HEK293 (cell line): ENCODE measurements around the gene PLAU.
A peak's percentile ranks its signal among the peaks of the same experiment; 100 is the strongest.

Source experiments
- GFI1B ChIP-seq: fragments of 450-650 bp; formaldehyde crosslinking; IDR thresholded peaks from 2 replicates; pipeline ENCODE4 v1.5.1; 2016; ENCODE audit warnings: missing biosample characterization, missing genetic modification characterization
- GLI2 ChIP-seq: fragments of 450-650 bp; formaldehyde crosslinking; IDR thresholded peaks from 2 replicates; pipeline ENCODE4; 2017; ENCODE audit warnings: missing biosample characterization, missing genetic modification characterization, low read depth, borderline replicate concordance
- GLI4 ChIP-seq: fragments of 450-650 bp; formaldehyde crosslinking; IDR thresholded peaks from 2 replicates; pipeline ENCODE4 v1.5.1; 2016; ENCODE audit warnings: missing biosample characterization, missing genetic modification characterization
- HOXC10 ChIP-seq: sonication (generic); formaldehyde crosslinking; IDR thresholded peaks from 2 replicates; pipeline ENCODE4 v1.8.1; 2023; ENCODE audit warnings: mild to moderate bottlenecking, missing genetic modification reagents
- KLF8 ChIP-seq: fragments of 450-650 bp; formaldehyde crosslinking; IDR thresholded peaks from 2 replicates; pipeline ENCODE4 v1.5.1; 2016; ENCODE audit warnings: missing biosample characterization, missing genetic modification characterization
- MEIS1 ChIP-seq: sonication (generic); formaldehyde crosslinking; IDR thresholded peaks from 2 replicates; pipeline ENCODE4 v1.8.1; 2022; ENCODE audit warnings: missing genetic modification reagents, mild to moderate bottlenecking, borderline replicate concordance
- PBX3 ChIP-seq: sonication (generic); formaldehyde crosslinking; IDR thresholded peaks from 2 replicates; pipeline ENCODE4 v1.8.1; 2022; ENCODE audit warnings: mild to moderate bottlenecking, moderate library complexity, missing genetic modification reagents
- PRDM1 ChIP-seq: fragments of 450-650 bp; formaldehyde crosslinking; IDR thresholded peaks from 2 replicates; pipeline ENCODE4; 2016; ENCODE audit warnings: missing biosample characterization, missing genetic modification characterization
- TRIM28 ChIP-seq: IDR thresholded peaks from 2 replicates; pipeline ENCODE4 v1.6.1; 2011; ENCODE audit warnings: low read length, control low read depth, borderline replicate concordance
- ZBTB10 ChIP-seq: fragments of 450-650 bp; formaldehyde crosslinking; IDR thresholded peaks from 2 replicates; pipeline ENCODE4 v1.5.1; 2016; ENCODE audit warnings: missing biosample characterization, missing genetic modification characterization
- ZBTB17 ChIP-seq: fragments of 450-650 bp; formaldehyde crosslinking; IDR thresholded peaks from 2 replicates; pipeline ENCODE4 v1.5.1; 2016; ENCODE audit warnings: missing biosample characterization, missing genetic modification characterization
- ZFP69B ChIP-seq: fragments of 450-650 bp; formaldehyde crosslinking; IDR thresholded peaks from 2 replicates; pipeline ENCODE4 v1.5.1; 2016; ENCODE audit warnings: missing biosample characterization, missing genetic modification characterization
- ZNF114 ChIP-seq: fragments of 450-650 bp; formaldehyde crosslinking; IDR thresholded peaks from 2 replicates; pipeline ENCODE4 v1.5.0; 2017; ENCODE audit warnings: missing biosample characterization, missing genetic modification characterization
- ZNF133 ChIP-seq: fragments of 450-650 bp; formaldehyde crosslinking; IDR thresholded peaks from 2 replicates; pipeline ENCODE4 v1.5.1; 2016; ENCODE audit warnings: missing biosample characterization, missing genetic modification characterization
- ZNF174 ChIP-seq: fragments of 450-650 bp; formaldehyde crosslinking; IDR thresholded peaks from 2 replicates; pipeline ENCODE4 v1.5.0; 2017; ENCODE audit warnings: missing biosample characterization, mild to moderate bottlenecking, missing genetic modification characterization
- ZNF223 ChIP-seq: fragments of 450-650 bp; formaldehyde crosslinking; IDR thresholded peaks from 2 replicates; pipeline ENCODE4 v1.5.1; 2016; ENCODE audit warnings: missing biosample characterization, missing genetic modification characterization
- ZNF24 ChIP-seq: fragments of 450-650 bp; formaldehyde crosslinking; IDR thresholded peaks from 2 replicates; pipeline ENCODE4 v1.5.1; 2016; ENCODE audit warnings: missing biosample characterization, missing genetic modification characterization
- ZNF398 ChIP-seq: fragments of 450-650 bp; formaldehyde crosslinking; IDR thresholded peaks from 2 replicates; pipeline ENCODE4 v1.5.1; 2017; ENCODE audit warnings: missing biosample characterization, missing genetic modification characterization
- ZNF48 ChIP-seq: fragments of 450-650 bp; formaldehyde crosslinking; IDR thresholded peaks from 2 replicates; pipeline ENCODE4 v1.5.1; 2016; ENCODE audit warnings: missing biosample characterization, missing genetic modification characterization
- ZNF514 ChIP-seq: fragments of 450-650 bp; formaldehyde crosslinking; IDR thresholded peaks from 2 replicates; pipeline ENCODE4 v1.5.1; 2016; ENCODE audit warnings: missing biosample characterization, missing genetic modification characterization
- ZNF529 ChIP-seq: fragments of 450-650 bp; formaldehyde crosslinking; IDR thresholded peaks from 2 replicates; pipeline ENCODE4 v1.5.1; 2017; ENCODE audit warnings: missing genetic modification characterization, missing biosample characterization; ENCODE audit not compliant: insufficient replicate concordance
- ZNF560 ChIP-seq: fragments of 450-650 bp; formaldehyde crosslinking; IDR thresholded peaks from 2 replicates; pipeline ENCODE4 v1.5.1; 2017; ENCODE audit warnings: missing biosample characterization, missing genetic modification characterization, borderline replicate concordance
- ZNF660 ChIP-seq: fragments of 450-650 bp; IDR thresholded peaks from 2 replicates; pipeline ENCODE4 v1.5.1; 2018; ENCODE audit warnings: missing biosample characterization, mild to moderate bottlenecking, missing genetic modification characterization
- ZNF670 ChIP-seq: fragments of 450-650 bp; formaldehyde crosslinking; IDR thresholded peaks from 2 replicates; pipeline ENCODE4 v1.5.1; 2016; ENCODE audit warnings: missing biosample characterization, missing genetic modification characterization, low read depth
- ZNF707 ChIP-seq: fragments of 450-650 bp; formaldehyde crosslinking; IDR thresholded peaks from 2 replicates; pipeline ENCODE4 v1.5.1; 2016; ENCODE audit warnings: missing biosample characterization, missing genetic modification characterization
- TF ChIP-seq, protein P1 (sequence below): fragments of 450-650 bp; formaldehyde crosslinking; IDR thresholded peaks from 2 replicates; pipeline ENCODE4 v1.5.1; 2016; ENCODE audit warnings: missing biosample characterization, missing genetic modification characterization
- TF ChIP-seq, protein P2 (sequence below): fragments of 450-650 bp; formaldehyde crosslinking; IDR thresholded peaks from 2 replicates; pipeline ENCODE4 v1.5.1; 2017; ENCODE audit warnings: missing biosample characterization, missing genetic modification characterization
- TF ChIP-seq, protein P3 (sequence below): fragments of 450-650 bp; formaldehyde crosslinking; IDR thresholded peaks from 2 replicates; pipeline ENCODE4 v1.5.1; 2016; ENCODE audit warnings: missing biosample characterization, missing genetic modification characterization, borderline replicate concordance

The PLAU gene

DNA sequence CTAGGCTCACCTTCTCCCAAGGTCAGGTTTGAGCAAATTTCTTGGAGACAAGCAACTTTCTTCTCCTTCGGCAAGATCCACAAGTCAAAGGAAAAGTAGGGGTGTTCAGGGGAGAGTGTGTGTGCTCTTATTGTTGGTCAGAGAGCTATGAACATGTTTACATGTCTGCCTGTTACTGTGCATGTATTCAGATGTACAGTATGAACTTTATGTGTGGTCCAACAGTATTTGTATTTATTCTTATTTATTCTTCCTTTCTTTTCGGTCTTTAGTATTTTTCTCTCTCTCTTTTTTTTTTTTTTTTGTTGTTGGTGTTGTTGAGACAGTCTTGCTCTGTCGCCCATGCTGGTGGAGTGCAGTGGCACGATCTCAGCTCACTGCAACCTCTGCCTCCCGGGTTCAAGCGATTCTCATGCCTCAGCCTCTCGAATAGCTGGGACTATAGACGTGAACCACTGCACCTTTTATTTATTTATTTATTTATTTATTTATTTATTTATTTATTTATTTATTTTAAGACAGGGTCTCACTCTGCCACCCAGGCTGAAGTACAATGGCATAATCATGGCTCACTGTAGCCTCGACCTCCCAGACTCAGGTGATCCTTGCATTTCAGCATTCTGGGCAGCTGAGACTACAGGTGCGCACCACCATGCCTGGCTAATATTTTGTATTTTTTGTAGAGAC, 38.2 kb downstream of the PLAU start (continued):
- TF ChIP-seq ZNF398 (tag by site-specific recombination) (no peak), TRIM28 (no peak), PBX3 (CRISPR knock-in tag) (no peak), ZNF174 (no peak), KLF8 (no peak), GFI1B (tag by site-specific recombination) (no peak), ZFP69B (tag by site-specific recombination) (no peak), ZNF114 (tag by site-specific recombination) (no peak), GLI4 (tag by site-specific recombination) (no peak), ZNF223 (peak; percentile 59; the same call in 1 of the 2 replicates), ZNF514 (tag by site-specific recombination) (0 out of 2 replicates have a peak, but pooled peaks have one; percentile 38), ZNF529 (tag by site-specific recombination) (peak; percentile 40), PRDM1 (tag by site-specific recombination) (no peak), ZNF48 (no peak), ZNF670 (no peak), GLI2 (tag by site-specific recombination) (peak; percentile 60; the same call in 1 of the 2 replicates), ZBTB10 (no peak), ZNF560 (tag by site-specific recombination) (peak; percentile 83), ZNF660 (tag by site-specific recombination) (no peak), MEIS1 (no peak), ZNF133 (no peak), HOXC10 (CRISPR knock-in tag) (no peak), ZNF24 (tag by site-specific recombination) (no peak), ZBTB17 (tag by site-specific recombination) (no peak), ZNF707 (tag by site-specific recombination) (no peak)
- TF ChIP-seq, protein P1, sequence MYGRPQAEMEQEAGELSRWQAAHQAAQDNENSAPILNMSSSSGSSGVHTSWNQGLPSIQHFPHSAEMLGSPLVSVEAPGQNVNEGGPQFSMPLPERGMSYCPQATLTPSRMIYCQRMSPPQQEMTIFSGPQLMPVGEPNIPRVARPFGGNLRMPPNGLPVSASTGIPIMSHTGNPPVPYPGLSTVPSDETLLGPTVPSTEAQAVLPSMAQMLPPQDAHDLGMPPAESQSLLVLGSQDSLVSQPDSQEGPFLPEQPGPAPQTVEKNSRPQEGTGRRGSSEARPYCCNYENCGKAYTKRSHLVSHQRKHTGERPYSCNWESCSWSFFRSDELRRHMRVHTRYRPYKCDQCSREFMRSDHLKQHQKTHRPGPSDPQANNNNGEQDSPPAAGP (tag by site-specific recombination): no peak
- TF ChIP-seq, protein P2, sequence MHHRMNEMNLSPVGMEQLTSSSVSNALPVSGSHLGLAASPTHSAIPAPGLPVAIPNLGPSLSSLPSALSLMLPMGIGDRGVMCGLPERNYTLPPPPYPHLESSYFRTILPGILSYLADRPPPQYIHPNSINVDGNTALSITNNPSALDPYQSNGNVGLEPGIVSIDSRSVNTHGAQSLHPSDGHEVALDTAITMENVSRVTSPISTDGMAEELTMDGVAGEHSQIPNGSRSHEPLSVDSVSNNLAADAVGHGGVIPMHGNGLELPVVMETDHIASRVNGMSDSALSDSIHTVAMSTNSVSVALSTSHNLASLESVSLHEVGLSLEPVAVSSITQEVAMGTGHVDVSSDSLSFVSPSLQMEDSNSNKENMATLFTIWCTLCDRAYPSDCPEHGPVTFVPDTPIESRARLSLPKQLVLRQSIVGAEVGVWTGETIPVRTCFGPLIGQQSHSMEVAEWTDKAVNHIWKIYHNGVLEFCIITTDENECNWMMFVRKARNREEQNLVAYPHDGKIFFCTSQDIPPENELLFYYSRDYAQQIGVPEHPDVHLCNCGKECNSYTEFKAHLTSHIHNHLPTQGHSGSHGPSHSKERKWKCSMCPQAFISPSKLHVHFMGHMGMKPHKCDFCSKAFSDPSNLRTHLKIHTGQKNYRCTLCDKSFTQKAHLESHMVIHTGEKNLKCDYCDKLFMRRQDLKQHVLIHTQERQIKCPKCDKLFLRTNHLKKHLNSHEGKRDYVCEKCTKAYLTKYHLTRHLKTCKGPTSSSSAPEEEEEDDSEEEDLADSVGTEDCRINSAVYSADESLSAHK (tag by site-specific recombination): no peak
- TF ChIP-seq, protein P3, sequence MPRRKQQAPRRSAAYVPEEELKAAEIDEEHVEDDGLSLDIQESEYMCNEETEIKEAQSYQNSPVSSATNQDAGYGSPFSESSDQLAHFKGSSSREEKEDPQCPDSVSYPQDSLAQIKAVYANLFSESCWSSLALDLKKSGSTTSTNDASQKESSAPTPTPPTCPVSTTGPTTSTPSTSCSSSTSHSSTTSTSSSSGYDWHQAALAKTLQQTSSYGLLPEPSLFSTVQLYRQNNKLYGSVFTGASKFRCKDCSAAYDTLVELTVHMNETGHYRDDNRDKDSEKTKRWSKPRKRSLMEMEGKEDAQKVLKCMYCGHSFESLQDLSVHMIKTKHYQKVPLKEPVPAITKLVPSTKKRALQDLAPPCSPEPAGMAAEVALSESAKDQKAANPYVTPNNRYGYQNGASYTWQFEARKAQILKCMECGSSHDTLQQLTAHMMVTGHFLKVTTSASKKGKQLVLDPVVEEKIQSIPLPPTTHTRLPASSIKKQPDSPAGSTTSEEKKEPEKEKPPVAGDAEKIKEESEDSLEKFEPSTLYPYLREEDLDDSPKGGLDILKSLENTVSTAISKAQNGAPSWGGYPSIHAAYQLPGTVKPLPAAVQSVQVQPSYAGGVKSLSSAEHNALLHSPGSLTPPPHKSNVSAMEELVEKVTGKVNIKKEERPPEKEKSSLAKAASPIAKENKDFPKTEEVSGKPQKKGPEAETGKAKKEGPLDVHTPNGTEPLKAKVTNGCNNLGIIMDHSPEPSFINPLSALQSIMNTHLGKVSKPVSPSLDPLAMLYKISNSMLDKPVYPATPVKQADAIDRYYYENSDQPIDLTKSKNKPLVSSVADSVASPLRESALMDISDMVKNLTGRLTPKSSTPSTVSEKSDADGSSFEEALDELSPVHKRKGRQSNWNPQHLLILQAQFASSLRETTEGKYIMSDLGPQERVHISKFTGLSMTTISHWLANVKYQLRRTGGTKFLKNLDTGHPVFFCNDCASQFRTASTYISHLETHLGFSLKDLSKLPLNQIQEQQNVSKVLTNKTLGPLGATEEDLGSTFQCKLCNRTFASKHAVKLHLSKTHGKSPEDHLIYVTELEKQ: no peak
